IMR-90 (cell line): ENCODE data around the gene G3BP1. TPM values are rescaled to one million over a fixed set of nuclear protein-coding genes. Genes with fewer than 3 reads are reported as not detected.

Source experiments
- ATAC-seq: fragments of 200-7000 bp; cut with Tn5 transposase; 2 replicates; pipeline ENCODE4 v1.9.1; 2020; ENCODE audit warnings: low read depth, mild to moderate bottlenecking, moderate library complexity
- BruUV-seq: library from RNA; stranded (reverse); fragments of 400-500 nt; replicated peaks from 2 replicates; lab custom pipeline; 2021; lab: Mats Ljungman, UMichigan
- CTCF ChIA-PET: fragments of 300-600 bp; formaldehyde crosslinking; extraction: SDS; loops from one replicate; lab custom pipeline; 2021; ENCODE audit warnings: antibody characterized with exemption; lab: Yijun Ruan, JAX
- POLR2A ChIA-PET: fragments of 300-600 bp; sonication (Branson Sonifier 250); formaldehyde crosslinking; loops from one replicate; lab custom pipeline; 2022; ENCODE audit warnings: antibody characterized with exemption; ENCODE audit not compliant: unreplicated experiment; lab: Charles Lee
- DNase-seq: peaks from one replicate; pipeline ENCODE4 v3.0.0; 2013
- H2AFZ ChIP-seq: replicated peaks from 2 replicates; pipeline ENCODE3; 2013; ENCODE audit warnings: low read length, mild to moderate bottlenecking; ENCODE audit not compliant: poor library complexity
- H2AK5ac ChIP-seq: 2 replicates; pipeline ENCODE4 v1.6.1; 2013; ENCODE audit warnings: low read depth, low read length, inconsistent platforms
- H2AK9ac ChIP-seq: replicated peaks from 2 replicates; pipeline ENCODE3; 2013; ENCODE audit warnings: mild to moderate bottlenecking, low read depth, low read length, moderate library complexity; ENCODE audit not compliant: poor library complexity
- H2BK120ac ChIP-seq: 2 replicates; pipeline ENCODE4 v1.6.1; 2013; ENCODE audit warnings: low read depth, low read length, inconsistent platforms
- H2BK15ac ChIP-seq: 3 replicates; pipeline ENCODE4 v1.6.1; 2013; ENCODE audit warnings: low read depth, low read length, inconsistent platforms
- H2BK20ac ChIP-seq: 2 replicates; pipeline ENCODE4 v1.6.1; 2013; ENCODE audit warnings: low read depth, mild to moderate bottlenecking, inconsistent platforms, low read length, moderate library complexity
- H2BK5ac ChIP-seq: 2 replicates; pipeline ENCODE4 v1.6.1; 2013; ENCODE audit warnings: mild to moderate bottlenecking, low read depth, low read length, inconsistent platforms; ENCODE audit not compliant: poor library complexity, severe bottlenecking
- H3K14ac ChIP-seq: replicated peaks from 2 replicates; pipeline ENCODE4 v1.6.1; 2013; ENCODE audit warnings: low read depth, low read length, inconsistent platforms
- H3K18ac ChIP-seq: 2 replicates; pipeline ENCODE4 v1.6.1; 2013; ENCODE audit warnings: low read depth, low read length, control low read depth
- H3K23ac ChIP-seq: 2 replicates; pipeline ENCODE4 v1.6.1; 2013; ENCODE audit warnings: low read depth, low read length, inconsistent platforms
- H3K27ac ChIP-seq: 2 replicates; pipeline ENCODE4 v1.5.1; 2013; ENCODE audit warnings: mild to moderate bottlenecking, control low read depth, low read length; ENCODE audit not compliant: insufficient read depth
- H3K27me3 ChIP-seq: 2 replicates; pipeline ENCODE4 v1.6.1; 2013; ENCODE audit warnings: low read length; ENCODE audit not compliant: control insufficient read depth, insufficient read depth
- H3K36me3 ChIP-seq: 2 replicates; pipeline ENCODE4 v1.6.1; 2013; ENCODE audit warnings: low read length, mixed read lengths; ENCODE audit not compliant: control insufficient read depth, insufficient read depth
- H3K4ac ChIP-seq: 2 replicates; pipeline ENCODE4 v1.6.1; 2013; ENCODE audit warnings: low read depth, low read length, inconsistent platforms
- H3K4me1 ChIP-seq: 2 replicates; pipeline ENCODE4 v1.6.1; 2013; ENCODE audit warnings: low read length, mixed read lengths; ENCODE audit not compliant: control insufficient read depth, insufficient read depth
- H3K4me2 ChIP-seq: 2 replicates; pipeline ENCODE4 v1.6.1; 2013; ENCODE audit warnings: low read depth, mild to moderate bottlenecking, control low read depth, low read length, moderate library complexity
- H3K4me3 ChIP-seq: 2 replicates; pipeline ENCODE4 v1.5.1; 2013; ENCODE audit warnings: low read depth, mild to moderate bottlenecking, control low read depth, low read length, moderate library complexity; ENCODE audit not compliant: insufficient read depth
- H3K56ac ChIP-seq: 2 replicates; pipeline ENCODE4 v1.6.1; 2013; ENCODE audit warnings: low read length, inconsistent platforms; ENCODE audit not compliant: insufficient read depth; ENCODE audit errors: extremely low read depth
- H3K79me1 ChIP-seq, 2 experiments: 2 replicates each; pipeline ENCODE4 v1.6.1; 2013; ENCODE audit warnings: low read length in 2 of 2, inconsistent platforms in 1 of 2, low read depth in 1 of 2
- H3K9ac ChIP-seq: 2 replicates; pipeline ENCODE4 v1.6.1; 2013; ENCODE audit warnings: low read depth, low read length, control low read depth
- H3K9me1 ChIP-seq: 2 replicates; pipeline ENCODE4 v1.6.1; 2013; ENCODE audit warnings: low read length, inconsistent platforms; ENCODE audit not compliant: insufficient read depth
- H3K9me3 ChIP-seq: 2 replicates; pipeline ENCODE4 v1.6.1; 2013; ENCODE audit warnings: low read length; ENCODE audit not compliant: control insufficient read depth, insufficient read depth
- H4K20me1 ChIP-seq: 2 replicates; pipeline ENCODE4 v1.6.1; 2013; ENCODE audit warnings: low read length, inconsistent platforms; ENCODE audit not compliant: insufficient read depth
- H4K5ac ChIP-seq: 2 replicates; pipeline ENCODE4 v1.6.1; 2013; ENCODE audit warnings: mild to moderate bottlenecking, low read depth, low read length, control low read depth
- H4K8ac ChIP-seq, 2 experiments: 2 replicates each; pipeline ENCODE4 v1.6.1; 2013; ENCODE audit warnings: low read depth in 2 of 2, low read length in 2 of 2, control low read depth in 1 of 2, inconsistent platforms in 1 of 2
- H4K91ac ChIP-seq: 2 replicates; pipeline ENCODE4 v1.6.1; 2013; ENCODE audit warnings: low read depth, low read length, inconsistent platforms; ENCODE audit not compliant: insufficient read depth
- POLR2A ChIP-seq: IDR thresholded peaks from 2 replicates; pipeline ENCODE4 v1.6.1; 2012; ENCODE audit warnings: mild to moderate bottlenecking, low read depth, low read length
- WGBS, 2 experiments: methylation state at CpG; one replicate each; pipeline versions ENCODE4 v1.1.5 to v1.1.7; 2013; ENCODE audit warnings: missing lambda C conversion rate in 2 of 2; ENCODE audit not compliant: insufficient read length in 1 of 2; ENCODE audit errors: extremely low coverage in 2 of 2; 5-methylcytosine and 5-hydroxymethylcytosine counted together
- dilution Hi-C: fragments of 300-500 bp; cut with HindIII; formaldehyde crosslinking; loops from one replicate; pipeline ENCODE4 v1.14.3; 2018; ENCODE audit warnings: low sequenced_read_pairs; ENCODE audit not compliant: unreplicated experiment
- in situ Hi-C: fragments of 300-500 bp; cut with MboI; formaldehyde crosslinking; loops from 3 replicates; pipeline ENCODE4 v1.14.3; 2019; ENCODE audit warnings: low sequenced_read_pairs, inconsistent platforms, mixed read lengths
- intact Hi-C: fragments of 100-400 bp; cut with micrococcal nuclease; formaldehyde crosslinking; loops from 2 replicates; pipeline ENCODE4 v1.10.0; 2022
- polyA plus RNA-seq, 3 experiments: library from polyadenylated mRNA; depleted of rRNA; stranded (reverse); fragments of >200 nt; gene quantifications; 2 replicates each; pipeline ENCODE4 v1.2.3, GENCODE V29; 2012; ENCODE audit warnings: low replicate concordance in 1 of 3
- total RNA-seq: library from RNA; depleted of rRNA; stranded (reverse); fragments of >200 nt; gene quantifications from 2 replicates; pipeline ENCODE4 v1.2.3, GENCODE V29; 2012

The G3BP1 gene
- total and polyA plus RNA-seq, 2 of the 4 experiments (the other 2 are of a cell fraction) = 40.2 to 482 TPM

- no peak overlapping the region for H4K5ac ChIP-seq
- no peak overlapping the region for H2BK15ac ChIP-seq
- ChIA-PET CTCF (no interaction called here), POLR2A (interaction anchor here (1.3 kb wide), 1 partner anchor 118 kb away, joined by 3 read pairs; no protein-coding TSS in a partner anchor)
- peaks cover 19% of the 10 kb centered on the region; the same call in 1 of the 2 replicates for H4K20me1 ChIP-seq
- in situ Hi-C loops (no loop called here), dilution Hi-C loops (no loop called here), intact Hi-C loops (no loop called here)
- no peak for TF ChIP-seq POLR2A
- no TSS peak for BruUV-seq
- DNase-seq = peak; percentile 54
- no peaks in the 10 kb centered on the region for H3K9me3 ChIP-seq
- H3K9me1 ChIP-seq = peaks cover 3% of the 10 kb centered on the region; the same call in 1 of the 2 replicates
- H3K27ac ChIP-seq = no peak overlapping the region
- H2BK5ac ChIP-seq = no peak overlapping the region
- no peak overlapping the region for H3K4ac ChIP-seq
- no peak overlapping the region for H2AK5ac ChIP-seq
- H3K56ac ChIP-seq = no peak overlapping the region
- no peak overlapping the region for H2AK9ac ChIP-seq
- H3K9ac ChIP-seq = no peak overlapping the region
- ATAC-seq = peak; percentile 41
- peaks cover 30% of the 10 kb centered on the region for H3K36me3 ChIP-seq
- H2AFZ ChIP-seq = no peak overlapping the region
- H3K14ac ChIP-seq = no peak overlapping the region
- peaks cover 1% of the 10 kb centered on the region; the same call in 1 of the 2 replicates for H3K4me1 ChIP-seq
- H2BK120ac ChIP-seq = no peak overlapping the region
- no CpG with 5 or more reads among the region's 3 CpGs for WGBS, 2 experiments
- H3K4me3 ChIP-seq = no peak overlapping the region
- H3K79me1 ChIP-seq = peaks cover 31 to 57% of the 10 kb centered on the region in 2 experiments
- no peak overlapping the region for H3K4me2 ChIP-seq
- no peak overlapping the region for H3K18ac ChIP-seq
- no peak overlapping the region for H3K23ac ChIP-seq
- H4K91ac ChIP-seq = no peak overlapping the region
- no peaks in the 10 kb centered on the region for H3K27me3 ChIP-seq
- H2BK20ac ChIP-seq = no peak overlapping the region
- no peak overlapping the region for H4K8ac ChIP-seq
Observed at GRCh38 chr5:151805414-151806223, 33.9 kb downstream of the G3BP1 start.
